OCI-LY3 (cell line): Measurements from ENCODE around the gene MED13L.

Source experiments
- CTCF ChIP-seq: fragments of 200-600, 300-600 bp; sonication (generic); IDR thresholded peaks from 2 replicates; pipeline ENCODE4 v1.5.1; 2014; ENCODE audit warnings: antibody characterized with exemption, low read length, low read depth
- EZH2phosphoT487 ChIP-seq: fragments of 200-600 bp; shearing (Covaris generic); IDR thresholded peaks from 2 replicates; pipeline ENCODE4 v1.6.1; 2018; ENCODE audit warnings: antibody characterized with exemption, mixed run types, low read depth

- TF ChIP-seq CTCF (no peak), EZH2phosphoT487 (no peak)
These were observed 17.1 kb upstream of the MED13L start for GRCh38 chr12:116294454-116295165.
